Measurements from ENCODE around the gene CDK3.

The CDK3 gene

DNA sequence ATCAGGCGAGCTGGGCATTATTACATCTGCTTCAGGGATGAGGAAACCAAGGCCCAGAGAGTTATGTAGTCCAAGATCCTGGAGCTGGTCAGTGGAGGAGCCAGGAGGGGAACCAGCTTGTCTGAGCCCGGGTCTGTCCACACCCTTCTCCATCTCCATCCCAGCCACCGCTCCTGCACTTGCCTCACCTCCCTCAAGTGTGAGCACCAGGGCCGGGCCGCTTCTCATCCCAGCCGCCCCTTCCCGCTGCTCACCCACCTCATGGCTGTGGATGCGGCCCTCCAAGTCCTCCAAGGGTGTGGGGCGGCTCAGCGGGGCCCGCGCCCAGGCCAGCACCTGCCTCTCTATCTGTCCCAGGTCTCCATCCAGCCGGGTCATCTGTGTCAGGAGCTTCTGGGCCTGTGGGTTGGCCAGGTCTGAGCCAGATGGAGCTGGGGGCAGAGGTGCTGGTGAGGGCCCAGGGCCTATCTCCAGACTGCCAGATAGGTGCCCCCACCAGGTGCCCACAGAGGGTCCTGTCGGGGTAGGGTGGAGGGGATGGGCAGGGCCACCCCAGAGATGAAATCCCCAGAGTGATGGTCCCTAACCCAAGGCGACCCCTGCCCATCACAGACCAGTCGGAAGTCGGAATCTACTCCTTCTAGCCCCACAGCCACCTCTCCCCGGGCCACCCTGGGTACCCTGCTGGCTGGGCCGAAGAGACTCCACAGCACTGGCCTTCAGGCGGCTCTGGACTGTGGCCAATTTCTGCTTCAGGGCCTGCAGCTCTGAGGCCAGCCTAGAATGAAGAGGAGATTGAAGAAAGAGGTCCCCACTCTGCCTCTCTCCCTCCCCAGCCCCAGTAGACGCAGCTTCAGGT lies 17.1 kb downstream of the CDK3 start:
- ChIA-PET CTCF (interaction anchor here (0.7 to 17.4 kb wide), 7 partner anchors 14 to 380 kb away, joined by 3 to 266 read pairs (median 3); partner anchors contain the start of gene CDK3), POLR2A (no interaction called here)
- TF ChIP-seq, protein P1, sequence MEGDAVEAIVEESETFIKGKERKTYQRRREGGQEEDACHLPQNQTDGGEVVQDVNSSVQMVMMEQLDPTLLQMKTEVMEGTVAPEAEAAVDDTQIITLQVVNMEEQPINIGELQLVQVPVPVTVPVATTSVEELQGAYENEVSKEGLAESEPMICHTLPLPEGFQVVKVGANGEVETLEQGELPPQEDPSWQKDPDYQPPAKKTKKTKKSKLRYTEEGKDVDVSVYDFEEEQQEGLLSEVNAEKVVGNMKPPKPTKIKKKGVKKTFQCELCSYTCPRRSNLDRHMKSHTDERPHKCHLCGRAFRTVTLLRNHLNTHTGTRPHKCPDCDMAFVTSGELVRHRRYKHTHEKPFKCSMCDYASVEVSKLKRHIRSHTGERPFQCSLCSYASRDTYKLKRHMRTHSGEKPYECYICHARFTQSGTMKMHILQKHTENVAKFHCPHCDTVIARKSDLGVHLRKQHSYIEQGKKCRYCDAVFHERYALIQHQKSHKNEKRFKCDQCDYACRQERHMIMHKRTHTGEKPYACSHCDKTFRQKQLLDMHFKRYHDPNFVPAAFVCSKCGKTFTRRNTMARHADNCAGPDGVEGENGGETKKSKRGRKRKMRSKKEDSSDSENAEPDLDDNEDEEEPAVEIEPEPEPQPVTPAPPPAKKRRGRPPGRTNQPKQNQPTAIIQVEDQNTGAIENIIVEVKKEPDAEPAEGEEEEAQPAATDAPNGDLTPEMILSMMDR (IDR thresholded peaks at IDR 0.05; ENCODE audit: control extremely low read depth, extremely low read depth, low read depth, missing control alignments) = no peak
- DNase-seq (ENCODE audit: extremely low spot score) = no peak

DNA sequence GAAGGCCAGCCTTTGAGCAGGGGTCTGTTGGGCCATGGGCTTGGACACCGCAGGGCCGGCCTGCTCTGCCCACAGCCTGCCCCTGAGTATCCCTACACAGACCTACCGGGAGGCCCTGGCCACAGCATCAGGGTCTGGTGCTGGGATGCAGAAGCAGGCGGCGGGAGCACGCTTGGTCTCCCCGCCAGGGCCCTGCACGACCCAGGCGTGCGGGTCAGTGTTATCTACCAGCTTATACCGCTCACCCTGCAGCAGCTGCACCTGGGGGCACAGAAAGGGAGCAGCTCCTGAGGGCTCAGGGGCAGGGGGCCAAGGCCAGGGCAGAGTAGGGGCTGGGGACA lies 17.7 kb downstream of the CDK3 start:
- TF ChIP-seq, protein P1 (IDR thresholded peaks at IDR 0.05; ENCODE audit: control extremely low read depth, extremely low read depth, low read depth, missing control alignments) = no peak
- POLR2A ChIA-PET = no interaction called here
- CTCF ChIA-PET = interaction anchor here (1.1 to 17.4 kb wide), 4 partner anchors 15 to 286 kb away, joined by 3 to 266 read pairs (median 3); partner anchors contain the start of gene CDK3
- no peak for DNase-seq (ENCODE audit: extremely low spot score)

DNA sequence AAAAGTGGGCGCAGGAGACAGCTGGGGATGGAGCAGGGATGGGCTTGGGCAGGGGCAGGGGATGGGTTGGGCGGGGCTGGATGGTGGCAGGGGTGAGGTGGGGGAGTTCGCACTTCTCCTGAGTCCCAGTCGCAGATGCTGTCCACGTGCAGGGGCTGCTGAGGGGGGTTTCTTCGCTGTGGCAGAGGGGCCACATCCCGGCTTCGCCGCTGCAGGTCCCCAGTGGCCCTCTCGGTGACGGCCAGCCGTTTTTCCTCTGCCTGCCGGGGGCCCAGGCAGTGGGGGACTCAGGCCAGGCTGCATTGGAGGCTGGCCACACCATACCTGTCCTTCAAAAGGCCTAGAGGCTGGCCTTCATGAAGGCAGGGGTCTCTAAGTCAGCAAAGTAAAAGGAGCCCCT lies 18.1 kb downstream of the CDK3 start:
- ChIA-PET CTCF (interaction anchor here (1.1 to 17.4 kb wide), 9 partner anchors 12 to 390 kb away, joined by 3 to 266 read pairs (median 4); partner anchors contain the start of gene CDK3), POLR2A (no interaction called here)
- no peak for DNase-seq (ENCODE audit: extremely low spot score)
- TF ChIP-seq, protein P1 (IDR thresholded peaks at IDR 0.05; ENCODE audit: control extremely low read depth, extremely low read depth, low read depth, missing control alignments) = no peak

DNA sequence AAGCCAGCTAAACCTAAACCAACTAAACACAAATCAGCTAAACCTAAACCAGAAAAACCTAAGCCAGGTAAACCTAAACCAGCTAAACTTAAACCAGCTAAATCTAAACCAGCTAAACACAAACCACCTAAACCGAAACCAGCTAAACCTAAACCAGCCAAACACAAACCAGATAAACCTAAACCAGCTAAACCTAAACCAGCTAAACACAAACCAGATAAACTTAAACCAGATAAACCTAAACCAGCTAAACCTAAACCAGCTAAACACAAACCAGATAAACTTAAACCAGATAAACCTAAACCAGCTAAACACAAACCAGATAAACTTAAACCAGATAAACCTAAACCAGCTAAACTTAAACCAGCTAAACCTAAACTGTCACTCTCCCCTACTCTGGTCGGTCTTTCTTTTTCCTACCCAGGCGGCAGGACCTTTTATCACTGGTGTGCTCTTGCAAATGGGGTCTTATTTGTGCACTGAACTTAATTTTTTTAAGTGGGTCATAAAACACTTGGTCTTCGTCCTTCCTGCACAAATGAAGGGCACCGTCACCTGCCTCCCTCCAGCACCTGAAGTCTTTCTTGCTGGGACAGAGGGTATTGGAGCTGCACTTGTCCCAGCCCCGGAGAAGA lies 19.3 kb downstream of the CDK3 start:
- TF ChIP-seq, protein P1 (IDR thresholded peaks at IDR 0.05; ENCODE audit: control extremely low read depth, extremely low read depth, low read depth, missing control alignments) = no peak
- no peak for DNase-seq (ENCODE audit: extremely low spot score)
- ChIA-PET CTCF (interaction anchor here (0.8 to 17.4 kb wide), 11 partner anchors 11 to 388 kb away, joined by 3 to 266 read pairs (median 4); partner anchors contain the start of genes CDK3 and SPHK1), POLR2A (no interaction called here)

DNA sequence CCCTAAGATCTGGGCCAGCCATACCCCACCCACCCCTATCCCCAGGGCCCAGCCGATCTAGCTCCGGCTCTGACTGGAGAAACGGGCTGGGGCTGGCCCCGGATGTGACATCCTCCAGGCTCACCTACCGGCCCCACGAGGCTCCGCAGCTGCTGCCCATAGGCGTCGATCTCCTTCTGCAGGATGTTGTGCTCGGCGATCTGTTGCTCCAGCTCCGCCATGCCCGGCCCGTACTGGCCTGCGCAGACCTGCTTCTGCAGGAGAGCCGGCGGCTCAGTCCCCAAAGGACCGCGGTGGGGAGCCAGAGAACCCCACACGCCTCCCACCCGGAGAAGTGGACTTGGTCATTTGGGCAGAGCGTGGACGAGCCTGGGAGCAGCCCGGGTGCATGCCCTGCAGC lies 21.6 kb downstream of the CDK3 start:
- no peak for DNase-seq (ENCODE audit: extremely low spot score)
- TF ChIP-seq, protein P1 (IDR thresholded peaks at IDR 0.05; ENCODE audit: control extremely low read depth, extremely low read depth, low read depth, missing control alignments) = no peak
- POLR2A ChIA-PET = no interaction called here
- CTCF ChIA-PET = interaction anchor here (1.3 kb wide), 1 partner anchor 8 kb away, joined by 5 read pairs; no protein-coding TSS in a partner anchor

DNA sequence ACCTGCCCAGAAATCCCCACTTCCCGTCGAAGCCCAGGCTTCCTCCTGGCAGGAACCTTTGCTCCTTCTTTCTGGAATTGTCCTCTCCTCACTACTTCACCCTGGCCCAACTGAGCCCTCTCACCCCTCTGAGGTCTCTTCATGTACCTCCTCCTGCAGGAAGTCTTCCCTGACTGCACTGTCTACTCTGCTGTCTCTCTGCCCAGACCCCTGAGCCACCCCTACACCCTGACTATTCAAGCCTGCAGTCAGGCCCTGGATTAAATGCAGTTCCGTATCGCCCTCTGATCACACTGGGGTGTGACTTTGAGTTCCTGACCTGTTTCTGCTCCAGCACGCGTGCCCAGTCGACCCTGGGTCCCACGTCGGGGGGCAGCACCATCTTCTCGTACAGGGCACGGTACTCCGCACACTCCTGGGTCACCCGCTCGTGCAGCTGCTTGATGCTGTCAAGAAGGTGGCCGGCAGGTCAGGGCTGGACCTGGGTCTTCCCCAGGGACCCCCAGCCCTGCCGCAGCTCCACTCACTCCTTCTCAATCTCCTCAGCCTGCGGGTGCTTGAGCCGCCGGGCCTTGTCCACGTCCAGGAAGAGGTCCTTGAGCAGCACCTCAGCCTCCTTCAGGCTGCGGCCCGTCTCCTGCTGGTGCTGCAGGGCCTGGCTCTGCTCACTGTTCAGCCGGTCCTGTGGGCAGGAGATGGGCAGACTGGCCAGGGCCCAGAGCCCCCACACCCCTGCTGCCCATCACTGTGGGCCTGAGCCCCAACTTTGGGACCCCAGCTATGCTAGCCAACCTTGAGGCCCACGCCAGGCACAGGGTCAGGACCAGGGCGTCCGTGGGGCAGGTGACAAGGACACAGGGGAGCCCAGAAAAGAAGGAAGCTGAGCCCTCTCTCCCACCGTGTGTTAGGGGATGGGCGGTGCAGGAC lies 22.6 kb downstream of the CDK3 start:
- CTCF ChIA-PET = interaction anchor here (1.3 to 1.5 kb wide), 2 partner anchors 9 kb away, joined by 5 read pairs; no protein-coding TSS in a partner anchor
- TF ChIP-seq, protein P1 (IDR thresholded peaks at IDR 0.05; ENCODE audit: control extremely low read depth, extremely low read depth, low read depth, missing control alignments) = no peak
- no peak for DNase-seq (ENCODE audit: extremely low spot score)
- POLR2A ChIA-PET = no interaction called here
